Measurements from ENCODE around the gene STING1. TPM values are rescaled to one million over a fixed set of nuclear protein-coding genes. Genes with fewer than 3 reads are reported as not detected.

Gene STING1
- polyA plus RNA-seq, 1 donor from 2014 or later, result 0.12 TPM

DNA sequence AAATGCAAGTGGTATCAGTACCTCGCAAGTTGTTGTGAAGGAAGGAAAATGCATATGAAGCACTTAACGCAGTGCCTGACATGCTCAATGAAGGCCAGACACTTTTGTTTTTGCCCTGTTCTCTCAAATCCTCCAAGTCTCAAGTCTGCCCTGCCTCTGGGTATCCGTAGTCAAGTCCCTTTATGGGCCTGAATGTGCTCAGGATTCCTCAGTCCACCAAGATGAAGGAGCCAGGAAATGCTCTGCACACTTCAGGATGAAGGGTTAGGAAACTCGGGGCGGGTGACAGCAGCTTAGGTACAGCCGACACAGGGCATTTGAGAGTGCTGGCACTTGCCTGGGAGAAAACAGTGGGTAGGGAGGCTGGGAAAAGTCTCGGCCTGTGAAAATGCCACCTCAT lies 21.4 kb downstream of the STING1 start:
- no peak overlapping the region for H3K4me3 ChIP-seq (ENCODE audit: low read length)
- H3K9me3 ChIP-seq (ENCODE audit: low read length), result no peaks in the 10 kb centered on the region
- H3K9me2 ChIP-seq (ENCODE audit: insufficient read depth, low read length), result no peaks in the 10 kb centered on the region
- H3K79me2 ChIP-seq (replicated peaks; ENCODE audit: insufficient read depth, low read length), result no peaks in the 10 kb centered on the region
- no peaks in the 10 kb centered on the region for H3F3A ChIP-seq (ENCODE audit: insufficient read depth, low read length, poor library complexity, severe bottlenecking)
- no peak overlapping the region for H2AFZ ChIP-seq (ENCODE audit: low read depth, low read length)
- no peaks in the 10 kb centered on the region for H3K36me3 ChIP-seq (ENCODE audit: insufficient read depth, low read length)
- no peaks in the 10 kb centered on the region for H3K27me3 ChIP-seq (ENCODE audit: insufficient read depth, low read depth, low read length)
- no peak overlapping the region for H3K27ac ChIP-seq (ENCODE audit: low read length)
- no peak overlapping the region for H3K9ac ChIP-seq (ENCODE audit: low read length)
- H4K20me1 ChIP-seq (ENCODE audit: insufficient read depth), result no peaks in the 10 kb centered on the region
- TF ChIP-seq, protein P1, sequence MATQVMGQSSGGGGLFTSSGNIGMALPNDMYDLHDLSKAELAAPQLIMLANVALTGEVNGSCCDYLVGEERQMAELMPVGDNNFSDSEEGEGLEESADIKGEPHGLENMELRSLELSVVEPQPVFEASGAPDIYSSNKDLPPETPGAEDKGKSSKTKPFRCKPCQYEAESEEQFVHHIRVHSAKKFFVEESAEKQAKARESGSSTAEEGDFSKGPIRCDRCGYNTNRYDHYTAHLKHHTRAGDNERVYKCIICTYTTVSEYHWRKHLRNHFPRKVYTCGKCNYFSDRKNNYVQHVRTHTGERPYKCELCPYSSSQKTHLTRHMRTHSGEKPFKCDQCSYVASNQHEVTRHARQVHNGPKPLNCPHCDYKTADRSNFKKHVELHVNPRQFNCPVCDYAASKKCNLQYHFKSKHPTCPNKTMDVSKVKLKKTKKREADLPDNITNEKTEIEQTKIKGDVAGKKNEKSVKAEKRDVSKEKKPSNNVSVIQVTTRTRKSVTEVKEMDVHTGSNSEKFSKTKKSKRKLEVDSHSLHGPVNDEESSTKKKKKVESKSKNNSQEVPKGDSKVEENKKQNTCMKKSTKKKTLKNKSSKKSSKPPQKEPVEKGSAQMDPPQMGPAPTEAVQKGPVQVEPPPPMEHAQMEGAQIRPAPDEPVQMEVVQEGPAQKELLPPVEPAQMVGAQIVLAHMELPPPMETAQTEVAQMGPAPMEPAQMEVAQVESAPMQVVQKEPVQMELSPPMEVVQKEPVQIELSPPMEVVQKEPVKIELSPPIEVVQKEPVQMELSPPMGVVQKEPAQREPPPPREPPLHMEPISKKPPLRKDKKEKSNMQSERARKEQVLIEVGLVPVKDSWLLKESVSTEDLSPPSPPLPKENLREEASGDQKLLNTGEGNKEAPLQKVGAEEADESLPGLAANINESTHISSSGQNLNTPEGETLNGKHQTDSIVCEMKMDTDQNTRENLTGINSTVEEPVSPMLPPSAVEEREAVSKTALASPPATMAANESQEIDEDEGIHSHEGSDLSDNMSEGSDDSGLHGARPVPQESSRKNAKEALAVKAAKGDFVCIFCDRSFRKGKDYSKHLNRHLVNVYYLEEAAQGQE (IDR thresholded peaks at IDR 0.05; ENCODE audit: borderline replicate concordance), result no peak
- TF ChIP-seq TAF1 (IDR thresholded peaks at IDR 0.05; ENCODE audit: low read depth), result no peak
- TF ChIP-seq, protein P2, sequence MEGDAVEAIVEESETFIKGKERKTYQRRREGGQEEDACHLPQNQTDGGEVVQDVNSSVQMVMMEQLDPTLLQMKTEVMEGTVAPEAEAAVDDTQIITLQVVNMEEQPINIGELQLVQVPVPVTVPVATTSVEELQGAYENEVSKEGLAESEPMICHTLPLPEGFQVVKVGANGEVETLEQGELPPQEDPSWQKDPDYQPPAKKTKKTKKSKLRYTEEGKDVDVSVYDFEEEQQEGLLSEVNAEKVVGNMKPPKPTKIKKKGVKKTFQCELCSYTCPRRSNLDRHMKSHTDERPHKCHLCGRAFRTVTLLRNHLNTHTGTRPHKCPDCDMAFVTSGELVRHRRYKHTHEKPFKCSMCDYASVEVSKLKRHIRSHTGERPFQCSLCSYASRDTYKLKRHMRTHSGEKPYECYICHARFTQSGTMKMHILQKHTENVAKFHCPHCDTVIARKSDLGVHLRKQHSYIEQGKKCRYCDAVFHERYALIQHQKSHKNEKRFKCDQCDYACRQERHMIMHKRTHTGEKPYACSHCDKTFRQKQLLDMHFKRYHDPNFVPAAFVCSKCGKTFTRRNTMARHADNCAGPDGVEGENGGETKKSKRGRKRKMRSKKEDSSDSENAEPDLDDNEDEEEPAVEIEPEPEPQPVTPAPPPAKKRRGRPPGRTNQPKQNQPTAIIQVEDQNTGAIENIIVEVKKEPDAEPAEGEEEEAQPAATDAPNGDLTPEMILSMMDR (IDR thresholded peaks at IDR 0.05; ENCODE audit: poor library complexity, severe bottlenecking), result no peak
- no peak overlapping the region for H3K4me2 ChIP-seq (ENCODE audit: low read length)

DNA sequence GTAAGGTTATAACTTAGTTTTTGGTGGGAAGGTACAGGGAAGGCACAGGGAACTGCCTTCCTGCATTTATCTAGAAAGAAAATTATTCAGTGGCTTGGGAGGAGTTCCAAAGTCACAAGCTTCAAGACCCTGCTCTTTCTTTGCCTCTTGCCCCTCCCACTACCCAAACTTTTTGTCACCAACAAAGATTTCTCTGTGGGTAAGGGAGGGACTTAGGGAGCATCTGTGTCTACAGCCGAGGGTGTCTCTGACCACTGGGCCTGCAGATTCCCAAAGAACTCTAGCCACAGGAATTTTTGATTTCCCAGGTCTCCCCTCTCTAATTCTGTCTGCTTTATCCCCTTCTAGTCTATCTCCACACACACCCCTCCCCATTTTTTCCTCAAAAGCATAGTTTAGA lies 22.1 kb downstream of the STING1 start:
- H3F3A ChIP-seq (ENCODE audit: insufficient read depth, low read length, poor library complexity, severe bottlenecking), result no peaks in the 10 kb centered on the region
- H3K79me2 ChIP-seq (replicated peaks; ENCODE audit: insufficient read depth, low read length), result no peaks in the 10 kb centered on the region
- H2AFZ ChIP-seq (ENCODE audit: low read depth, low read length), result no peak overlapping the region
- H3K9ac ChIP-seq (ENCODE audit: low read length), result no peak overlapping the region
- no peaks in the 10 kb centered on the region for H4K20me1 ChIP-seq (ENCODE audit: insufficient read depth)
- H3K36me3 ChIP-seq (ENCODE audit: insufficient read depth, low read length), result no peaks in the 10 kb centered on the region
- TF ChIP-seq POLR2AphosphoS5 (IDR thresholded peaks at IDR 0.05), result no peak
- TF ChIP-seq TAF1 (IDR thresholded peaks at IDR 0.05; ENCODE audit: low read depth), result no peak
- H3K9me3 ChIP-seq (ENCODE audit: low read length), result no peaks in the 10 kb centered on the region
- no peak overlapping the region for H3K4me2 ChIP-seq (ENCODE audit: low read length)
- H3K27ac ChIP-seq (ENCODE audit: low read length), result no peak overlapping the region
- H3K27me3 ChIP-seq (ENCODE audit: insufficient read depth, low read depth, low read length), result no peaks in the 10 kb centered on the region
- no peaks in the 10 kb centered on the region for H3K9me2 ChIP-seq (ENCODE audit: insufficient read depth, low read length)
- no peak overlapping the region for H3K4me3 ChIP-seq (ENCODE audit: low read length)

DNA sequence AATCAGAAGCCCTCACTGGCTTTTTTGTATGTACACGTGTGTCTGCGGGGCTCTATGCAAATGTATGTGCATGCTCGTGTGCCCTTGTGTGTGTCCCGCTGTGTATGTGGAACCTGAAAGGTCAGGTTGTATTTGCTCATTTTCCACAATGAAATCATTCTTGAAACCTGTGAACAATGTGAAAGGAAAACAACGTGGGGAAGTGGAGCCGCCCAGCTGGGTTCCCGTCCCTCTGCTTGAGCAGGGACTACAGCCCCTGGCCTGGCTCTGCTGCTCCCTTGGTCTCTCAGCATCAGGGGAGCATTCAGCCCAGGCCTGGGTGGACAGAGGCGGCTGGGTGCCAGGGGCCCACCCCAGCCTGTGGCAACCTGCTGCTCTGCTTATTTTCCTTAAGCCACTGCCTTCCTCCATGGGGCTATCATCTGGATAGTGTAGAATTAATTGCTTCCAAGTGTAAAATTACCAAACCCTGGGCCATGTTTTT lies 23.1 kb downstream of the STING1 start:
- no peak overlapping the region for H3K4me3 ChIP-seq (ENCODE audit: low read length)
- no peak overlapping the region for H3K9ac ChIP-seq (ENCODE audit: low read length)
- H3F3A ChIP-seq (ENCODE audit: insufficient read depth, low read length, poor library complexity, severe bottlenecking), result no peaks in the 10 kb centered on the region
- no peaks in the 10 kb centered on the region for H3K27me3 ChIP-seq (ENCODE audit: insufficient read depth, low read depth, low read length)
- no peaks in the 10 kb centered on the region for H3K9me2 ChIP-seq (ENCODE audit: insufficient read depth, low read length)
- no peak overlapping the region for H3K27ac ChIP-seq (ENCODE audit: low read length)
- no peaks in the 10 kb centered on the region for H4K20me1 ChIP-seq (ENCODE audit: insufficient read depth)
- TF ChIP-seq, protein P1 (IDR thresholded peaks at IDR 0.05; ENCODE audit: borderline replicate concordance), result no peak
- TF ChIP-seq, protein P2 (IDR thresholded peaks at IDR 0.05; ENCODE audit: poor library complexity, severe bottlenecking), result no peak
- TF ChIP-seq EP300 (conservative IDR thresholded peaks at IDR 0.05; ENCODE audit: poor library complexity, severe bottlenecking) (no peak), POLR2AphosphoS5 (IDR thresholded peaks at IDR 0.05) (no peak), SMC3 (conservative IDR thresholded peaks at IDR 0.05; ENCODE audit: poor library complexity) (no peak), RAD21 (conservative IDR thresholded peaks at IDR 0.05) (no peak), MXI1 (conservative IDR thresholded peaks at IDR 0.05; ENCODE audit: poor library complexity, severe bottlenecking) (no peak), EZH2 (IDR thresholded peaks at IDR 0.05; ENCODE audit: borderline replicate concordance, insufficient read depth, low read length, poor library complexity, severe bottlenecking) (no peak), TAF1 (IDR thresholded peaks at IDR 0.05; ENCODE audit: low read depth) (no peak)
- no peaks in the 10 kb centered on the region for H3K36me3 ChIP-seq (ENCODE audit: insufficient read depth, low read length)
- H3K4me2 ChIP-seq (ENCODE audit: low read length), result no peak overlapping the region
- no peaks in the 10 kb centered on the region for H3K9me3 ChIP-seq (ENCODE audit: low read length)
- H3K79me2 ChIP-seq (replicated peaks; ENCODE audit: insufficient read depth, low read length), result no peaks in the 10 kb centered on the region
- no peak overlapping the region for H2AFZ ChIP-seq (ENCODE audit: low read depth, low read length)
